ENCODE results near the gene VAV2.

VAV2 gene

DNA sequence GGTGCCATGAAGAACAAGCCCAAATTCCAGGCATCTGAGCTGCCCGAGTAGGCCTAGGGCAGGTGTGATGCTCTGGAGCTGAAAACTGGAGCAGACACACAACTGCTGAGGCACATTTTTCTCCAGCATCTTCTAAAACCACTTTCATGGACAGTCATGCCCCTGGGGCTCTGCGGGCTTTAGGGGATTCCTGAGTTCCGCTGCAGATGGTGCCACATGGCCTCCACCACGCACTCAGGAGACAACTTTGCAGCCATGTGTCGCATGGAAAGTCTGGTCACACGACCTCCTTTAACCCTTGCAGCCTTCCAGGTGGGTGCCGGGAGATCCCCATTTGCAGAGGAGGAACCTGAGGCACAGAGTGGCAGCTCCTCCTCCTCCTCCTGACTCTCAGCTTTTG, 141.2 kb downstream of the VAV2 start:
- DNase-seq (ENCODE audit: low spot score) = no peak

DNA sequence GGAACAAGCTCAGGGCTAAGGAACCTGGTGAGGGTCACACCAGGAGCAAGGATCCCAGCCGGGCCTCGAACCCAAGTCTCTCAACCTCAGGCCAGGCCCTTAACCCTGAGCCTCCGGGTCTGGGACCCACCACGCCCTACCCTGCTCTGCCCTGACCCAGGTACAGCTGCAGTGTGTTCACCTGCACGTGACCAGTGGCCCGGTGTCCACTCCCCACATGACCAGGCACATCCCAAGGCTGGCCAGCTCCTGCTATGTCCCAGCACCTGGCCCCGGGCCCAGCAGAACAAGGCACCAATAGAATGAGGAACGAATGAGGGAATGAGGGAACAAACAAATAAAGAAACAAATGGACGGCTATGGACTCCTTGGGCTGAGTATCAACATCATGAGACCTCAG, 142.0 kb downstream of the VAV2 start:
- DNase-seq (ENCODE audit: low spot score) = no peak

DNA sequence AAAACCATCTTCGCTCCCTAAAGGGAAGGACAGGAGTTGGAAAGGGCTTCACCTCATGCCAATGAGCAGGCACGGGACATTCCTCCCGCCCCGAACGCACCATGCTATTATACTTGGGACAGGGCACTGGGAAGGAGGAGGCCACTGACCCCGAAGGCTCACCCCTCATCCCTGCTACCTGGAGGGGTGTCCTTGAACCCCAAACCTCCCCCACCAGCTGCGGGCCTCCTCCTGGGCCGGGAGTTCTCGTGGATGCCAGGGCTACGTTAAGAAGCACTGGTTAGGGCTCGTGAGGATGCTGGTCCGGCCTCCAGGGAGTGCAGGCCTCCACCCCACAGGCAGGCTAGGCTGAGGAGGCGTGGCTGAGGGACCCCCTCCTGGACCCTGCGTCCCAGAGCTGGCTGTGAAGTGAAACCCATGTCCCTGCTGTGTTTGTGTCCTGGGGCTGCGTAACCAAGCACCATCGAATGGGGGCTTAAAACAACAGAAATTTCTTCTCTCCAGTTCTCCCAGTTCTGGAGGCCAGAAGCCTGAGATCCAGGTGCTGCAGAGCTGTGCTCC, 142.9 kb downstream of the VAV2 start:
- no peak for DNase-seq (ENCODE audit: low spot score)

DNA sequence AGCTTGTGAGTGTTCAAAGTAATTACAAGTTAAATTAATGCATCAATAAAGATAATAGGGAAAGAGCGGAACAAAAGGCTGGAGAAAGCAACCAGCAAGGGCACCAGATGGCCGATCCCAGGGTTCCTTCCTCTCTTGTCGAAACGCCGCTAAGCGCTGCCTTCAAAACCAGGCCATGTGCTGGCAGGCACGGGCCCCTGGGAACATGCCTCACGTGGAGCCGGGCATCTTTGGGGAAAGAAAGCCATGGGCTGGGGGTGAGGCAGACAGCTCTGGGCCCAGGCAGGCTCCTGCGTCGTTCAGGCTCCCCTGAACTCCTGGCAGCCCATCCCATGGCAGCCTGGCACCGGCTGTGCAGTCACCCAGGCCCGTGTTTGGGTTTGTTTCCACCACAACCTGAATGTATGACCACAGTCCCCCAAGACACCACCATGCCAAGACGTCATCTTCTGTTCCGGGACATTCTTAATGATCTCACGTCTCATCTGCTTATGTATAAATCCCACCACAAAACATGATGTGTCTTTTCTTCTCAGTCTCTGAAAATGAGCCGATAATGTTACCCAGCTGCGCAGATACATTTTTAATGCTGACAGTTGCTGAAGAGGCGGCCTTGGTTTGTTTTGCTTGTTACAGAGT, 143.5 kb downstream of the VAV2 start:
- no peak for DNase-seq (ENCODE audit: low spot score)

DNA sequence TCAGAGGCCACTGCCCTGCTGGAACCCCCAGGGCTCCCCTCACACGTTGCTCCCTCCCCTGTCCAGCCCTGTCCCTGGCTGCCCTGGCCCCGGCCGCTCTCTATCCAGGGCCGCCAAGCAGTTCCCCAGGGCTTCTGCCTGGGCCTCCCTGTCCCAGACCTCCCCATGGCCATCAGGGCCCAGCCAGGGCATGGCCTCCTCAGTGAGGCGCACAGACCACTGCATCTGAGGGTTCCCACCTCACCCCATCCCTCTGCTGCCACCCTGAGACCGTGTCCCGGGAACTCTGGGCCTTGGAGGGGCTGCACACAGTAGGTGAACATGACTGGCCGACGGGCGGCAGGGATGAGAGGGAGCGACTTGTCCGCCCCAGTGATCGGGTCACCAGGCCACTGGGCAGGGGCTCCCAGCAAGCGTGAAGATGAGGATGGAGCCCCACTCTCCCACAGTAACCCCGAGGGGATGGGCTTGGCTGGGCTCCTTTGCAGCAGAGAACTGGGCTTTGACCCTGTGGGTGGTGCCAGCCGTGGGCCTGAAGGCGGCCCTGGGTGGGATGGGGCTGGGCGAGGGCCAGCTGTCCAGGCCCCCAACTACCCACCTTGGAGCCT, 145.5 kb downstream of the VAV2 start:
- DNase-seq (ENCODE audit: low spot score) = no peak

DNA sequence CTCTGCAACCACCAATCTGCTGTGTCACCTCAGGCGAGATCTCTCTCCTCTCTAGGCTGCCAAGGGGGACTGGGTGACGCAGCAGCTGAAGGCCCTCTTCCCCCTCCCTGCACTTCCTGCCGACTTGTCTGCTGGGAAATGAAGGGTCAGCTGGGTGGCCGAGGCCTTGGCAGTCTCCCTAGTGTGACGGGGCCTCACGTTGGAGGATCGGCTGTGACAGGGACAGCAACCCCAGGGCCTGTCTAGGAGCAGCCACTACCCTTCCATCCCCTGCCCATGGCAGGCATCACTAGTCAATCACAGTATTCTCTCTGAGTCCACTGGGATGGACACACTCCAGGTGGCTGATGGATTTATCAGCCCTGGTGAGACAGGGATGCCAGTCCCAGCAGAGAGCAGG, 146.7 kb downstream of the VAV2 start:
- DNase-seq (ENCODE audit: low spot score) = no peak

DNA sequence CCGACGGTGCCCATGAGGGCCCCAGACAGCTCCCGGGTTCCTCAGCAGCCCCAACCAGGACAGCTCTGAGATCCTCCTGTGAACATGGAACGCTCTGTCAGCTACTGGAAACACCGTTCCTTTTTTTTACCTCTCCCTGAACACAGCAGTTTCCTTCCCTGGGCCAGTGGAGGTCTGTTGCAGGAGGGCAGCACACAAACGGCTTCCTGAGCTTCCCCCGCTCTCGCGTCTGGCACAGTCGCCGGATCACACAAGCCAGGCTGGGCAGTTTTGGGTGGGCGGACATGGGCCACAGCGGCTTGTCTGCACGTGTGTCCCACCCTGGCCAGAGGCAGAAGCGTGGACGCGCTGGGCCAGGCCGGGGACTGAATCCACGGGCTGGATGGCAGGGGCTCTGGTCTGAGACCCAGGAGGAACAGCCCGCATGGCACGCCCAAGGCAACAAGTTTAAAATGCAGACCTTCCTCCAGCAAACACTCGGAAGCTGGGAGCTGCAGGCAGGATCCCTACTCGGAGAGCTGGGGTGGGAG, 147.2 kb downstream of the VAV2 start:
- DNase-seq (ENCODE audit: low spot score) = no peak

DNA sequence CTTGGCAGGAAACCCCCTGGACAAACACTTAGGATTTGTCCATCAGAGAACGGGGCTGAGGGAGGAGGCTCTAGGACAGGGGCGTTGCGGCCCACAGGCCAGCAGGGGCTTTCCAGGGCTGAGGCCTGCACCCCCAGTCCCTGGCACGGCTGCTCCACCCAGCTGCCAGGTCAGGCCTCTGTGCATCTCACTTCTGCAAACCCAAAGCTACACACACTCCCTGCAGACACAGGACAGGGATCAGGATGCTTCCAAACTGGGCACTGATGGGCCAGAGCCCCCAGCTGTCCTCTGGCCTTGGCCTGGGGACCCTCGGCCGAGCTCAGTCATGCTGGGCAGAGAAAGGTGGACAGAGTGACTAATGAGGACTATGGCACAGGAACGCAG, 147.7 kb downstream of the VAV2 start:
- DNase-seq (ENCODE audit: low spot score) = no peak

DNA sequence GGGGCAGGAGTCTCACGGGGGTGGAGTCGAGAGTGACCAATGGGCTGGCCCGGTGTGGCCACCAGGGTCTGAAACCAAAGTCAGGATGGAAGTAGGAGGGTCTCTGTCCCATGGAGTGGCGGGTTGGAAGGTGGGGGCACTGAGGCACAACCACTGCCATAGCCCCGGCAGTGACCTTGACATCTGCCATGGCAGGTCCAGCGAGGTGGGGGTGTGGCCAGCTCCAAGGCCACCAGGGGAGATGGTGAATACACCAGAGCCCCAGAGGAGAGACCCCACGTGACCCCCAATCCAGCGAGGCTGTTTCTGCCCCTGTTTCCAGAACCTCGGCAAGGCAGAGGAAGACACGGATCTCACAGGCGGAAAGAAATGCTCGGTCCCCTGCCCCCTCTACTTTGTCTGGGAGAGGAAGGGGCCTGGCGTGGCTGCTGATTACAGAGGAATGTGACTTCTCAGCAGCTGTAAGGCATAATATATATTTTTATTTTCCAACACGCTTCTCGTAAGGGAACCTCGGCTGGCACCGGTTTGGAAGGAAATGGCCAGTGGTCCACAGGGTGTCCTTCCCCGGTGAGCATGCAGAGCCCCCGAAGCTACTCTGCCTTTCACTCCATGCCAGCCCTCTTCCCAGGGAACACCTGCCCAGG, 148.2 kb downstream of the VAV2 start:
- no peak for DNase-seq (ENCODE audit: low spot score)

DNA sequence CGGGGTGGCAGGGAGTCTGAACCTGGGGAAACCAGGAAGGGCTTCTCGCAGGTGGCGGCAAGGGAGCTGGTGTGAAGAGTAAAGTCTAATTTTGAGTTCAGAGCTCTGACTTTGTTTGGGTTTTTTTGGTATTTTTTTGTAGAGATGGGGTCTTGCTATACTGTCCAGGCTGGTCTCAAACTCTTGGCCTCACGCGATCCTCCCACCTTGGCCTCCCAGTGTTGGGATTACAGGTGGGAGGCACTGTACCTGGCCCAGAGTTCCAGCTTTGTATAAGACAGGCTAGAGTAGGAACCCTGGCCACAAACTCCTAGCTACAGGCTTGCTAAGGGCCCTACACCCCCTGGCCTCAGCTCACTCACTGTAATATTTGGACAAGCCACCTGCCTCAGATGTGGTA, 148.9 kb downstream of the VAV2 start:
- DNase-seq (ENCODE audit: low spot score) = no peak

DNA sequence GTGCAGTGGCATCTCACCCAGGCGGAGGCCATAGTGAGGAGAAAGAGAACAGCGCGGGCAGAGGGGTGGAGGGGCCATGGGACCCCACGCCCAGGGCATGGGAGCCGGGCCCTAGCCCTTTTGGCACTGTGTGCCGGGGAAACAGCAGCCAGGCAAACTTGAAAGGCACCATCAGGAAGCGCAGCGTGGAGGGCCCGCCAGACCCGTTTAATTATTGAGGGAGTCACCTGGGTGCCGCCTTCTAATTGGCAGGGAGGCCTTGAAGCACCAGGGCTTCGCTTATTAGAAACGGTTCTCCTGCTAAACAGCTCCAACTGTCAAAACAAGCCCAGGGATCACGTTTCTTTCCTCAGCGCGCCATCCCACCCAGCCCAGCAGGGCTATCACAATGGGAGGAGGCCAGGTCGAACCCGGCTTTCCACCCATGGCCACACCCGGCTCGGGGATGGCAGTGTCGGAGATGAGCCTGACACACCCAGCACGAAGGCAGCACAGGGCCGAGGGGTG, 149.3 kb downstream of the VAV2 start:
- no peak for DNase-seq (ENCODE audit: low spot score)

DNA sequence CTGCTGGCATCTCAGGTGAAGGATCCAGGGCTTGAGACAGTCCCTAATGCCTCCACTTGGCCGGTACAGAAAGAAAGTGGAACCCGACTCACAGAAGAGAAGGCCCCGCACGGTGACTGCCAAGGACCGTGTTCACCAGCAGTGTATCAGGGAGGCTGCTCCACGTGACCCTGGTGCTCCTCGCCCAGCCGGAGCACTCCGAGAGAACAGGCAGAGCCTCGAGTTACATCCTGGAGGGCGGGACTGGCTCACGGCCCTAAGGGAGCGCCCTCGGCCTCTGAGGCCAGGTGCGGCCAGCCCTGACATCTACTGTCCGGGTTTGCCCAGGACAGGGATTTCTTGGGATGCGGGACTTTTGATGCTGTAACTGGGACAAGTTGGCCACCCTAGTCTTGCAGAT, 149.9 kb downstream of the VAV2 start:
- DNase-seq (ENCODE audit: low spot score) = no peak

DNA sequence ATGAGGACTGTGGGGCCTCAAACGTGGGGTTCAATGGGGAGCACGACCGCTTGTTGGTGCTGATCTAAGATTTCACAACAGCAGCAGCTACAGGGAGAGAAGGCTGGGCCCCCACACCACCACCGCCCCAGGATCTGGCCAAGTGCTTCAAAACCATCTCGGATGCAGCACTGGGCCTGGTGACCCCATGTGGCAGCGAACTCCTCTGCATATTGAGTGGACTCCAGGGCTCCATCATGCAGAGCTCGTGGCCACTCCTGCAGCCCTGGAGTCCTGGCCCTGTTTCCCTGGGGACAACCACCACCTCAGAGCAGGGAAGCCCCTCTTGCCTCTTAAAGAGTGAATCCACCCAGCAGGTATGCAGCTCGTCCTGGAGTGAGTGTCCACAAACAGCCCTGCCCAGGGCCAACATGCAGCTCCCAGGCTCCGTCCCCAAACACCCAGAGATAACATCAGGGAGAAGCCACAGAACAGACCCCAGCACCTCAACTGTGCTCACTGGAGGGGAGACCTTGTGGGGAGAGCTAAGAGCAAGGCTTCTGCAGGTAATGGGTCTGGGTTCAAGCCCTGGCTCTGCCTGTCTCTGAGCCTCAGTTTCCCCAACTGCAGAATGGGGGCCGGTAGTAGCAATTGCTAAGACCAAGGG, 150.8 kb downstream of the VAV2 start:
- no peak for DNase-seq (ENCODE audit: low spot score)

DNA sequence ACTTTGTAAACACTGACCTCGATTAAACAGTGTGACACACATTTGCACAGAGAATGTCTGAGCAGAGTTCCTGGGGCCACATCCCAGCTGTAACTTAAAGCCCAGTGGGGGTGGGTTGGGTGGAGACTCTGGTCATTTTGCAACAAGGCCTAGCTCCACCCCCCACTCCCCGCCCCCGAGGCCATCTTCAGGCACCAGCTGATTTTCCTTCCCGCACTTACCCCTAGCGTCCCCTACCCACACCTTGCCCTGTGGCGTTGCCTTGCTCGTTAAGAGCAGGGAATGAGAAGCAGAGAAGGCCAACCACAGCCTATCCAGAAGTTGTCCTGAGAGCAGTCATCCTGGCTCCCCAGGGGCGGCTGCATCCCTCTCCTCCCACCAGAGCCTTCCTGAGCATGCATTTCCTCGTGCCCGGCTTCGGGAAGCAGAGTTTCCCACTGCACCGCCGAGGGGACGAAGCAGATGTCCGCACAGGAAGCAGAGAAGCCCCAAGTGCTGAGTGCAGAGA, 152.2 kb downstream of the VAV2 start:
- no peak for DNase-seq (ENCODE audit: low spot score)

DNA sequence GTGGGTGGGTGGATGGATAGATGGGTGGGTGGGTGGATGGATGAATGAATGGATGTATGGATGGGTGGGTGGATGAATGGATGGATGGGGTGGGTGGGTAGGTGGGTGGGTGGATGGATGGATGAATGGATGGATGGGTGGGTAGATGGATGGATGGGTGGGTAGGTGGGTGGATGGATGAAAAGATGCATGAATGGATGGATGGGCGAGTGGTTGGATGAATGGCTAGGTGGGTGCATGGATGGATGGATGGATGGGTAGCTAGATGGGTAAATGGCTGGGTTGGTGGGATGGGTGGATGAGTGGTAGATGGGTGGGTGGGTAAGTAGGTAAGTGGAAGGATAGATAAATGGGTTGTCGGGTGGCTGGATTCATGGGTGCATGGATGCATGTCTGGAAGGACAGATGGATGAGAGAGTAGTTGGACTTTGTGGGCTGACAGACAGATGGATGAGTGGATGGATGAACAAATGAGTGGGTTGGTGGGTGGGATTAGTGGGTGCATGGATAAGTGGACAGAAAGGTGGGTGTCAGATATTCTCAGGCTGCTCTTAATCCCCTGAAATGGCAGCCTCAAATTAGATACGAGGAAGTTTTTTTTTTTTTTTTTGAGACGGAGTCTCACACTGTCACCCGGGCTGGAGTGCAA, 153.1 kb downstream of the VAV2 start:
- no peak for DNase-seq (ENCODE audit: low spot score)

DNA sequence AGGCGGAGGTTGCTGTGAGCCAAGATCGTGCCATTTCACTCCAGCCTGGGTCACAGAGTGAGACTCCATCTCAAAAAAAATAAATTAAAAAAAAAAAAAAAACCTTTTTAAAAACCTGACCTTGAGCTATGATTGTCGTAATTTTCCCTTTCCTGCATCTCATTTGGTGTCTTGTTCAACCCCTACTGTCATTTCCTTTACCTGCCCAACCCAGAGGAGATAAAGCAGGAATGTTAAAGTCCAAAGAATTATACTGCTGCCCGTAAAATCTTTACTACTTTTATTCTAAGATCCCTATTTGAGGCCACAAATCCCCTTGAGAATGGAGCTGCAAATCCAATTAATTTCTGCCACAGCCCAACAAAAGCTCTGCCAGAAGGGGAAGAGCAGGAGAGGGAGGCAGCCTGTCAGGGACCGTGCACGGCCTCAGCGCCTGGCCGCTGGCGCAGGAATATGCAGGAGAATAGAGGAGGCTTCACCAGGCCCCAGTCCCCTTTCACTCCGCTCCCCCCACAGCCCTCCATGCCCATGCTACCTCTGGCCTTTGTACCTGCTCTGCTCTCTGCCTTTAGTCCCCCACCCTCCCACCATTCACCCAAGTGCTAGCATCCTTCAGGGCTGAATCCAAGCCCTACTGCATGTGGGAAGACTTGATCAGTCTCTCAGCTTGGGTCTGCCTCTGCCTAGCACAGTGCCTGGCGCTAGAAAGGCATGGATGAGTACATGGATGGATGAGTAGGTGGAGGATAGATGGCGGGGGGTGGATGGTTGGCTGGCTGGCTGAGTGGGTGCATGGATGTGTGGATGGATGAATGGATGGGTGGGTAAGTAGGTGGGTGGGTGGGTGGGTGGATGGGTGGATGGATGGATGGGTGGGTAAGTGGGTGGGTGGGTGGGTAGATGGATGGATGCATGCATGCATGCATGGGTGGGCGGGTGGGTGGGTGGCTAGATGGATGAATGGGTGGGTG, 154.2 kb downstream of the VAV2 start:
- DNase-seq (ENCODE audit: low spot score) = no peak

DNA sequence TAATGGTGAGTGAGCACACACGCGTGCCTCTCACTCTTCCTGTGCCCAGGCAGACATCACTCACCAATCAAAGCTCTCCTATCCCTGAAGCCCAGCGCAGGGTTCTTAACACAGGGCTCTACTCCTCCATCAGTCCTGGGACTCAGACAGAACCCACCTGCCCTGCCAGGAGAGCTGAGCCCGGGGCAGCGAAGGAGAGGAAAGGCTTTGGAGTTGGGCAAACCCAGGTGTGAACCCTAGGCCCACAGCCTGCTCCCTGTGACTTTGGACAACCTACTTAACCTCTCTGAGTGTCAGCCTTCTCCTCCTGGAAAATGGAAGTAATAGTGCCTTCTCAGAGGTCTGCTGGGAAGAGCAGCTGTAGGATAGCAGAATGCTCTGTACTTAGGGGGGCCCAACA, 155.3 kb downstream of the VAV2 start:
- no peak for DNase-seq (ENCODE audit: low spot score)

DNA sequence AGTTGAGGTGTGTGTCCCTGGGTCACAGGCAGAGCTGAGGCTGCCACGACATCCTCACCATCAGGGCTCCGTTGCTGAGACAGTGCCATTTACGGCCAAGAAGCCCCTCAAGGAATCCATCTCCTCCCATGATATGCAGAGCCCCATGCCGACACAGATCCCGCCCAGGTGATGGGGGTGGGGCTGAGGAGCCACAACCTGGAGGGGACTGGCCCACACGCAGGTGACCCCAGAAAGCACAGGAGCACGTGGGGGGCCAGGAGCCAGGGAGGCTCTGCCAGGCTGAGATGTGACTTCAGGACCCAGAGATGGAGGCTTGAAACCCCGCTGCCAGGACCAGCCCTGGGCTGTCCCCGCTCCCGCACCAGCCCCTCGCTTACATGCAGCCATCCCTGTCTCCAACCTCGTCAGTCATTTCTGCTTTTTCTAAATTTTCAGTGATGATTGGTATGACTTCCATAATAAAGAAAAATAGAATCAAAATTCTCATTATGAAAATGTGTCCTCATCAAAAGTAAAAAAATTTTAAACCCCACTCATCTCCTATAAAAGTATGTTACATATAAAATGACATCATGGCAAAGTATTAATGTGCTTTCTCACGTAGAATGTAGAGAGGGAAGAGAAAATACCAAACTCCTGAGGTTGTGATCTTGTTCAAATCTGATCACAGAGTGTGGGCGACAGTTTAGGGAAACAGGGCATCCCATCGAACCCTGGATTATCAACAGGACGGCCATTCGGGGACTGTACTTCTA, 155.9 kb downstream of the VAV2 start:
- DNase-seq (ENCODE audit: low spot score) = no peak

DNA sequence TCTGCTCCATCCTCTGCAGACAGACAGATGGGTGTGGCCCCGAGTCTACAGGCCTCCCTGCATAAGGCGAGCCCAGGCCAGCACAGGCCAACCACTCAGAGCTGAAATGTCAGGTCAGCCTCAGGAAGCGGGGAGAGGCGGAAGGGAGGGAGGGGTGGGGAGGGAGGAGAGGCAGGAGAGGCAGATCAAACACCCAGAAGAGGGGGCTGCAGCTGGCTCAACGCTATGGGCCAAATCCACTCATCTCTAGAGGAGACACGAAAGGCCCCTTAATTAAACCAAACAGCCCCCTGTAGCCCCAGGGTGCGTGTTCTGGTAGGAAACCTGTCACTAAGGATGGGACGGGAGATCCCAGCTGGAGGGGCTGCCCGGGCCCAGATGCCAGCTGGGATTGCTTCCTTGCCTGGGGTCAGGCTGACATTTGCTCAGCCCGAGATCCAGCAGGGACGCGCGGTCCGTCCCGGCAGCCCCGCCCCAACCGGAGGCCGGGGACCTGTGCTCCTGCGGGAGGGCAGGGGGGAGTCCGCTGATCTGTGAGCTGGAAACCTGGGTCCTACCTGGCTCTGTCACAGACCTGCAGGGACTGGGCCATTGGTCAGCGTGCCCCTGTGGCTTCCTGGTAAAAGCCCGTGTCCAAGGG, 156.7 kb downstream of the VAV2 start:
- DNase-seq (ENCODE audit: low spot score) = no peak

Measured in left forelimb (tissue), 1 donor.